ENCODE measurements around the gene ARV1.
"Not testable (repeated sequence)": the region's sequence is repeated elsewhere in the genome, so short reads cannot be mapped to it uniquely, and the experiment has no call there.

The ARV1 gene

GRCh38 chr1:230984622-230985515 is 6.0 kb downstream of the ARV1 start:
- H3K9ac ChIP-seq (ENCODE audit: low read length in 5 of 5); H3K9me3 ChIP-seq (ENCODE audit: control insufficient read depth in 5 of 5, low read length in 5 of 5); H3K27me3 ChIP-seq (ENCODE audit: control insufficient read depth in 5 of 5, insufficient read depth in 4 of 5, low read length in 5 of 5); H3K4me1 ChIP-seq (ENCODE audit: control insufficient read depth in 5 of 5, insufficient read depth in 5 of 5, low read length in 5 of 5); H3K27ac ChIP-seq (ENCODE audit: low read depth, low read length); H3K4me3 ChIP-seq (ENCODE audit: low read depth in 1 of 5, low read length in 5 of 5): not testable (repeated sequence)
- peaks cover 0 to 12% (median 0%) of the 10 kb centered on the region in 5 donors for H3K36me3 ChIP-seq (ENCODE audit: control insufficient read depth in 5 of 5, insufficient read depth in 5 of 5, low read length in 5 of 5)

GRCh38 chr1:230985711-230986110 is 6.8 kb downstream of the ARV1 start:
- Histone ChIP-seq H3K9me3 (ENCODE audit: control insufficient read depth in 5 of 5, low read length in 5 of 5) (no peaks in the 10 kb centered on the region), H3K4me3 (ENCODE audit: low read depth in 1 of 5, low read length in 5 of 5) (no peak overlapping the region), H3K4me1 (ENCODE audit: control insufficient read depth in 5 of 5, insufficient read depth in 5 of 5, low read length in 5 of 5) (no peaks in the 10 kb centered on the region), H3K36me3 (ENCODE audit: control insufficient read depth in 5 of 5, insufficient read depth in 5 of 5, low read length in 5 of 5) (peaks cover 0 to 14% (median 3%) of the 10 kb centered on the region in 5 donors), H3K9ac (ENCODE audit: low read length in 5 of 5) (no peak overlapping the region), H3K27ac (ENCODE audit: low read depth, low read length) (no peak overlapping the region), H3K27me3 (ENCODE audit: control insufficient read depth in 5 of 5, insufficient read depth in 4 of 5, low read length in 5 of 5) (no peaks in the 10 kb centered on the region)

GRCh38 chr1:230986976-230987375 is 8.1 kb downstream of the ARV1 start:
- H3K27ac ChIP-seq (ENCODE audit: low read depth, low read length): no peak overlapping the region
- no peaks in the 10 kb centered on the region for H3K27me3 ChIP-seq (ENCODE audit: control insufficient read depth in 5 of 5, insufficient read depth in 4 of 5, low read length in 5 of 5)
- H3K4me1 ChIP-seq (ENCODE audit: control insufficient read depth in 5 of 5, insufficient read depth in 5 of 5, low read length in 5 of 5): no peaks in the 10 kb centered on the region
- no peaks in the 10 kb centered on the region for H3K9me3 ChIP-seq (ENCODE audit: control insufficient read depth in 5 of 5, low read length in 5 of 5)
- peaks cover 5 to 14% (median 12%) of the 10 kb centered on the region in 5 donors for H3K36me3 ChIP-seq (ENCODE audit: control insufficient read depth in 5 of 5, insufficient read depth in 5 of 5, low read length in 5 of 5)
- H3K9ac ChIP-seq (ENCODE audit: low read length in 5 of 5): no peak overlapping the region
- no peak overlapping the region for H3K4me3 ChIP-seq (ENCODE audit: low read depth in 1 of 5, low read length in 5 of 5)

- Histone ChIP-seq H3K4me3 (ENCODE audit: low read depth in 1 of 5, low read length in 5 of 5) (no peak overlapping the region), H3K9me3 (ENCODE audit: control insufficient read depth in 5 of 5, low read length in 5 of 5) (no peaks in the 10 kb centered on the region), H3K9ac (ENCODE audit: low read length in 5 of 5) (no peak overlapping the region), H3K36me3 (ENCODE audit: control insufficient read depth in 5 of 5, insufficient read depth in 5 of 5, low read length in 5 of 5) (peaks cover 10 to 17% (median 13%) of the 10 kb centered on the region in 5 donors), H3K4me1 (ENCODE audit: control insufficient read depth in 5 of 5, insufficient read depth in 5 of 5, low read length in 5 of 5) (no peaks in the 10 kb centered on the region), H3K27me3 (ENCODE audit: control insufficient read depth in 5 of 5, insufficient read depth in 4 of 5, low read length in 5 of 5) (no peaks in the 10 kb centered on the region), H3K27ac (ENCODE audit: low read depth, low read length) (no peak overlapping the region)
Observed at GRCh38 chr1:230987448-230987847, 8.6 kb downstream of the ARV1 start.

- H3K9me3 ChIP-seq (ENCODE audit: control insufficient read depth in 5 of 5, low read length in 5 of 5): no peaks in the 10 kb centered on the region
- no peak overlapping the region for H3K4me3 ChIP-seq (ENCODE audit: low read depth in 1 of 5, low read length in 5 of 5)
Observed at GRCh38 chr1:230992100-230992774, 13.3 kb downstream of the ARV1 start.

GRCh38 chr1:230994860-230995259 is 16.0 kb downstream of the ARV1 start:
- Histone ChIP-seq H3K4me3 (ENCODE audit: low read depth in 1 of 5, low read length in 5 of 5) (no peak overlapping the region), H3K36me3 (ENCODE audit: control insufficient read depth in 5 of 5, insufficient read depth in 5 of 5, low read length in 5 of 5) (peaks cover 44 to 65% (median 54%) of the 10 kb centered on the region in 5 donors), H3K9ac (ENCODE audit: low read length in 5 of 5) (no peak overlapping the region), H3K9me3 (ENCODE audit: control insufficient read depth in 5 of 5, low read length in 5 of 5) (no peaks in the 10 kb centered on the region), H3K27me3 (ENCODE audit: control insufficient read depth in 5 of 5, insufficient read depth in 4 of 5, low read length in 5 of 5) (no peaks in the 10 kb centered on the region), H3K4me1 (ENCODE audit: control insufficient read depth in 5 of 5, insufficient read depth in 5 of 5, low read length in 5 of 5) (no peaks in the 10 kb centered on the region), H3K27ac (ENCODE audit: low read depth, low read length) (no peak overlapping the region)

More at GRCh38 chr1:230992100-230992774, 13.3 kb downstream of the ARV1 start:
- Histone ChIP-seq H3K27me3 (ENCODE audit: control insufficient read depth in 5 of 5, insufficient read depth in 4 of 5, low read length in 5 of 5) (no peaks in the 10 kb centered on the region), H3K27ac (ENCODE audit: low read depth, low read length) (no peak overlapping the region), H3K36me3 (ENCODE audit: control insufficient read depth in 5 of 5, insufficient read depth in 5 of 5, low read length in 5 of 5) (peaks cover 19 to 40% (median 29%) of the 10 kb centered on the region in 5 donors), H3K4me1 (ENCODE audit: control insufficient read depth in 5 of 5, insufficient read depth in 5 of 5, low read length in 5 of 5) (no peaks in the 10 kb centered on the region), H3K9ac (ENCODE audit: low read length in 5 of 5) (no peak overlapping the region)

GRCh38 chr1:231000201-231000600 is 21.3 kb downstream of the ARV1 start:
- no peaks in the 10 kb centered on the region for H3K4me1 ChIP-seq (ENCODE audit: control insufficient read depth in 5 of 5, insufficient read depth in 5 of 5, low read length in 5 of 5)
- no peak overlapping the region for H3K27ac ChIP-seq (ENCODE audit: low read depth, low read length)
- H3K27me3 ChIP-seq (ENCODE audit: control insufficient read depth in 5 of 5, insufficient read depth in 4 of 5, low read length in 5 of 5): no peaks in the 10 kb centered on the region
- no peak overlapping the region for H3K9ac ChIP-seq (ENCODE audit: low read length in 5 of 5)
- H3K4me3 ChIP-seq (ENCODE audit: low read depth in 1 of 5, low read length in 5 of 5): no peak overlapping the region
- peaks cover 0 to 14% (median 0%) of the 10 kb centered on the region in 5 donors for H3K9me3 ChIP-seq (ENCODE audit: control insufficient read depth in 5 of 5, low read length in 5 of 5)
- peaks cover 32 to 66% (median 54%) of the 10 kb centered on the region in 5 donors for H3K36me3 ChIP-seq (ENCODE audit: control insufficient read depth in 5 of 5, insufficient read depth in 5 of 5, low read length in 5 of 5)

GRCh38 chr1:231000639-231001038 is 21.7 kb downstream of the ARV1 start:
- Histone ChIP-seq H3K9ac (ENCODE audit: low read length in 5 of 5) (no peak overlapping the region), H3K36me3 (ENCODE audit: control insufficient read depth in 5 of 5, insufficient read depth in 5 of 5, low read length in 5 of 5) (peaks cover 30 to 64% (median 54%) of the 10 kb centered on the region in 5 donors), H3K27ac (ENCODE audit: low read depth, low read length) (no peak overlapping the region), H3K4me3 (ENCODE audit: low read depth in 1 of 5, low read length in 5 of 5) (no peak overlapping the region), H3K9me3 (ENCODE audit: control insufficient read depth in 5 of 5, low read length in 5 of 5) (peaks cover 0 to 14% (median 0%) of the 10 kb centered on the region in 5 donors), H3K27me3 (ENCODE audit: control insufficient read depth in 5 of 5, insufficient read depth in 4 of 5, low read length in 5 of 5) (no peaks in the 10 kb centered on the region), H3K4me1 (ENCODE audit: control insufficient read depth in 5 of 5, insufficient read depth in 5 of 5, low read length in 5 of 5) (no peaks in the 10 kb centered on the region)

GRCh38 chr1:231001892-231002291 is 23.0 kb downstream of the ARV1 start:
- Histone ChIP-seq H3K9me3 (ENCODE audit: control insufficient read depth in 5 of 5, low read length in 5 of 5) (peaks cover 0 to 19% (median 0%) of the 10 kb centered on the region in 5 donors), H3K27ac (ENCODE audit: low read depth, low read length) (no peak overlapping the region), H3K4me3 (ENCODE audit: low read depth in 1 of 5, low read length in 5 of 5) (no peak overlapping the region), H3K27me3 (ENCODE audit: control insufficient read depth in 5 of 5, insufficient read depth in 4 of 5, low read length in 5 of 5) (no peaks in the 10 kb centered on the region), H3K4me1 (ENCODE audit: control insufficient read depth in 5 of 5, insufficient read depth in 5 of 5, low read length in 5 of 5) (no peaks in the 10 kb centered on the region), H3K9ac (ENCODE audit: low read length in 5 of 5) (no peak overlapping the region), H3K36me3 (ENCODE audit: control insufficient read depth in 5 of 5, insufficient read depth in 5 of 5, low read length in 5 of 5) (peaks cover 23 to 52% (median 47%) of the 10 kb centered on the region in 5 donors)

- not testable (repeated sequence) for H3K4me3 ChIP-seq (ENCODE audit: low read depth in 1 of 5, low read length in 5 of 5)
Observed at GRCh38 chr1:231007535-231007934, 28.6 kb downstream of the ARV1 start.

More at GRCh38 chr1:231007535-231007934, 28.6 kb downstream of the ARV1 start:
- H3K9me3 ChIP-seq (ENCODE audit: control insufficient read depth in 5 of 5, low read length in 5 of 5): peaks cover 0 to 24% (median 0%) of the 10 kb centered on the region in 5 donors
- H3K9ac ChIP-seq (ENCODE audit: low read length in 5 of 5); H3K36me3 ChIP-seq (ENCODE audit: control insufficient read depth in 5 of 5, insufficient read depth in 5 of 5, low read length in 5 of 5); H3K27me3 ChIP-seq (ENCODE audit: control insufficient read depth in 5 of 5, insufficient read depth in 4 of 5, low read length in 5 of 5); H3K4me1 ChIP-seq (ENCODE audit: control insufficient read depth in 5 of 5, insufficient read depth in 5 of 5, low read length in 5 of 5); H3K27ac ChIP-seq (ENCODE audit: low read depth, low read length): not testable (repeated sequence)
